SW 1271 (cell line): ENCODE data around the gene OR3A2.
"Not testable (repeated sequence)": the region's sequence is repeated elsewhere in the genome, so short reads cannot be mapped to it uniquely, and the experiment has no call there.

Source experiments
- DNase-seq, 2 experiments: peaks; one replicate each; lab custom pipeline; 2025; lab: John Stamatoyannopoulos, UW

Gene OR3A2

DNA sequence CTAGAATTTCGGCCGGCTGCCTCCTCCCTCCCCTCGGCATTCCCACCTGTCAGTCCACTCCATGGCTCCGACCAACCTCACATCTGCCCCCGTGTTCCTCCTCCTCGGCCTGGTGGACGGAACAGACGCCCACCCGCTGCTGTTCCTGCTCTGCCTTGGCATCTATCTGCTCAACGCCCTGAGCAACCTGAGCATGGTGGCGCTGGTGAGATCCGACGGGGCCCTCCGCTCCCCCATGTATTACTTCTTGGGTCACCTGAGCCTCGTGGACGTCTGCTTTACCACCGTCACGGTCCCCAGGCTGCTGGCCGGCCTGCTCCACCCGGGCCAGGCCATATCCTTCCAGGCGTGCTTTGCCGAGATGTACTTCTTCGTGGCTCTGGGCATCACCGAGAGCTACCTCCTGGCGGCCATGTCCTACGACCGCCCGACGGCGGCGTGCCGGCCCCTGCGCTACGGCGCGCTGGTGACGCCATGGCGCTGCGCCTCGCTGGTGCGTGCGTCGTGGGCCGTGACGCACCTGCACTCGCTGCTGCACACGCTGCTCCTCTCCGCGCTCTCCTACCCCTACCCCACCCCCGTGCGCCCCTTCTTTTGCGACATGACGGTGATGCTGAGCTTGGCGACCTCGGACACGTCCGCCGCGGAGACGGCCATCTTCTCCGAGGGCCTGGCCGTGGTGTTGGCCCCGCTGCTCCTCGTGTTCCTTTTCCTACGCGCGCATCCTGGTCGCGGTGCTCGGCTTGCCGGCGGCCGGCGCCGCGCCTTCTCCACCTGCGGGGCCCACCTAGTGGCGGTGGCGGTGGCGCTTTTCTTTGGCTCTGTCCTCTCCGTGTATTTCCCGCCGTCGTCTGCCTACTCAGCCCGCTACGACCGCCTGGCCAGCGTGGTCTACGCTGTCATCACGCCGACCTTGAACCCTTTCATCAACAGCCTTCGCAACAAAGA is at the start of gene OR3A2:
Gene OR3A2 (minus strand): TSS at position 440 of the 948 bp plus-strand sequence.
- DNase-seq = no peak

DNA sequence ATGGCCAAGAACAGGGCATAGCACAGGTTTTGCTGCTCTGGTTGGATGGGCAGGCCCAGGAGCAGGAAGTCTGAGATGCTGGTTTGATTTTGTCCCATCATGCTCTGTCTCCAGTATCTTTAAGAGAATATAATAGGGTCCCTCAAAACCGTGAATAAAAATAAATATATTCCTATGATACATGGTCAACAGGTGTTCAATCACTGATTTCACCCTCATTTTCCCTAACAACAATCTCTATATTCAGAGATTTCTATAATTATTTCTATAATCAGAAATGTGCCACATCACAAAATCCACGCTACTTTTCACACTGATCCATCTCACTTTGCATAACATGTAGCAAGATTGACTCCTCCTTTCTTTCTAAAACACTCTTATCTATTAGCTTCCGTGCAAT is 47.6 kb upstream of the OR3A2 start, which contains the start of gene OR1E2:
Gene OR1E2 (minus strand): TSS at position 101 of the 400 bp plus-strand sequence. CDS start 0 bp downstream, at position 101.
- DNase-seq = no peak

DNA sequence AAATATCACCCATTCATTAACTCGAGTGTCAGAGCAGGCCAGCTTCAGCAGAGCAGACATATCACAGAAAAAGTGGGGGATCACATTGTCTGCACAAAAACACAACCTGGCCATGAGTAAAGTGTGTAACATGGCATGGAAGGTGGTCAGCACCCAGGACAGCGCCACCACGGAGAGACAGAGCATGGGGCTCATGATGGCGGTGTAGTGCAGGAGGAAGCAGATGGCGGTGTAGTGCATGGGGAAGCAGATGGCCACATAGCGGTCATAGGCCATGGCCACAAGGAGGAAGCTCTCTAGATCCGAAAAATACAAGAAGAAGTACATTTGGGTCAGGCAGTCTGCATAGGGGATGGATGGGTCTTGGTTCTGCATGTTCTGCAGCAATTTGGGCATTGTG is 47.1 kb upstream of the OR3A2 start:
- not testable (repeated sequence) for DNase-seq

DNA sequence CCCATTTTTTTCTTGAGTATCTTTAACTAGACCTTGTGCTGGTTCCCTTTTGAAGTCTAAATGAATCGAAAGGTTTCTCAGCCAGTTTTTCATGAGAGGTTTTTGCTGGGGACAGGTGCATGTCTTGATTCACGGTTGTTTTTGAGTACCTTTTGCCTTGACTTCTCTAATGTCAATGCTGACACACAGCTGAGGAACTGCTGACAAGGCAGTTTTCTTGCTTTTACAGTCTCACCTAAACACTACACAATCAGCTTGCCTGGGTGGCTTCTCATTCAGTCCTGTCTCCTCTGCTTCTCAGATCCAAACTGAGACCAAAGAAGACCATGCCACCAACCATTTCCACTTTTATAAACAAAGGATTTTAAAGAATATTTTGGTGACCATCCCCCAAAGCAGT is 32.1 kb upstream of the OR3A2 start:
- DNase-seq = no peak

DNA sequence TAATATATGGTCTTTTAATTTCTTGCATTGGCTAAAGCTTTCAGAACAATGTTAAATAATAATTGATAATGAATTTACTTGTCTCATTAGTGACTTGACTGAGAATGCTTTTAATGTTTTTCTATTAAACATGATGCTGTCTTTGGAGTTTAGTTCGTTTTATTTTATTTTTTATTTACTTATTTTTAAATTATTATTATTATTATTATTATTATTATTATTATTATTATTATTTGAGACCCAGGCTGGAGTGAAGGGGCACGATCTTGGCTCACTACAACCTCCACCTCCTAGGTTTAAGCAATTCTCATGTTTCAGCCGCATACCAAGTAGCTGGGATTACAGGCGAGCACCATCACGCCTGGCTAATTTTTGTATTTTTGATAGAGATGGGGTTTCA is 29.5 kb upstream of the OR3A2 start:
- DNase-seq = no peak

DNA sequence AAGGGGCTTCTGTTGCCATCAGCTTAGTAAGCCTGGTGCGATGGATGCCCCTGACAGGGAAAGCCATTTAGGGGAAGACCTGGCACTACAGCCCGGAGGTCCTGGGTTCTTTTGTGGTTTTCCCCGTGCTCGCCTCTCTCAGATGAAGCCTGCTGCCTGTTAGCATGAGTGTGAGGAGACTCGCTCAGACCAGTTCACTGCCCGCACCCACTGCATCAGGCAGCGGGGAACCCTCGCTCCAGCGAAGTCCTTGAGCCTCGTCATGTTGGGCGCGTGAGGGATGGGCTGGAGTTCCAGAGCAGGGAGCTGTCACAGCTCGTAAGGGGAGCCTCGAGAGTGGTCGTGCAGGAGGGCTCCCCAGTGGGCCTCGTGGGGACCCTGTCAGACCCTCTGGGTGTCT is 26.1 kb upstream of the OR3A2 start:
- DNase-seq = not testable (repeated sequence)

DNA sequence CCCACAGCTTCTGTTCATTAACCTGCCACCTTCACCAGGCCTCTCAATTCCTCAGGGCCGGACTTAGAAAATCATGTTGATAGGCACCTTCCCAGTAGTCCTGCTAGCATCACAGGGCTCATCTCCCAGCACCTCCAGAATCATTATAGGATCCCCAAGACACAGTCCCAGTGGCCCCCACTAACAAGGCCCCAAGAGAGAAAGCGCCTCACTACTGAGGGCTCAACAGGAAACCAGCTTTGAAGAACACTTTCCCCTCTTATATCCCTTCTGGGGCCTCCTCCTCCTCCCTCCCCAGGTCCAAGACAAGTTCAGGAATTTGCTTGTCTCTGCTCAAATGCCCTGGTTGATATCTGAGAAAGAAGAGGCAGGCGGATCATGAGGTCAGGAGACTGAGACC is 25.0 kb upstream of the OR3A2 start, which contains the start of gene OR3A3:
Gene OR3A3 (plus strand): TSS at position 301 of the 400 bp plus-strand sequence.
- no peak for DNase-seq

DNA sequence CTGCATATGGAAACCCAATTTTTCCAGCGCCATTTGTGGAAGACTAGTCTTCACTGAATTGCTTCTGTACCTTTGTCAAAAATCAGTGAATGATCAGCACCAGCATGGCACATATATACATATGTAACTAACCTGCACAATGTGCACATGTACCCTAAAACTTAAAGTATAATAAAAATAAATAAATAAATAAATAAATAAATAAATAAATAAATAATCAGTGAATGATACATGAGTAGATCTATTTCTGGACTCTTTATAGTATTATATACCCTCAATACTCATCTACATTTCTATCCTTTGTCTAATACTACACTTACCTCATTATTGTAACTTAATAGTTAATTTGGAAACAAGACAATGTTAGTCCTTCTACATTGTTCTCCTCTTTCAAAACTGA is 17.7 kb upstream of the OR3A2 start:
- not testable (repeated sequence) for DNase-seq

DNA sequence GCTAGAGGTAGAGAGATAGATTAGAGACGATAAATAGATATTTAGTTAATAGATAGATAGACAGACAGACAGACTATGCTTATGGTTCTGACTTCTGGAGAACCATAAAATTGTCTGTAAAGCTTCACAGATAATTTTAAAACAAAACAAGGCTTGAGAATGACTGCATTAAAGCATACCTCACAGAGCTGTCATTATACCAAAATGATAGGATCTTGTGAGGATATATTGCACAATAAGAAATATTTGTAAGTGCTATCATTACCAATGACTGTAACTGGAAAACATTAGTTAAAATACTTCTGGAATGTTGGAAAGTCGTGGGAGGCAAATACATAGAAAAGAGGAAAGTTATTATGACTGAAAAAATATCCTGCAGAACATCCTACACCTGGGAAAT is 15.7 kb upstream of the OR3A2 start:
- no peak for DNase-seq

DNA sequence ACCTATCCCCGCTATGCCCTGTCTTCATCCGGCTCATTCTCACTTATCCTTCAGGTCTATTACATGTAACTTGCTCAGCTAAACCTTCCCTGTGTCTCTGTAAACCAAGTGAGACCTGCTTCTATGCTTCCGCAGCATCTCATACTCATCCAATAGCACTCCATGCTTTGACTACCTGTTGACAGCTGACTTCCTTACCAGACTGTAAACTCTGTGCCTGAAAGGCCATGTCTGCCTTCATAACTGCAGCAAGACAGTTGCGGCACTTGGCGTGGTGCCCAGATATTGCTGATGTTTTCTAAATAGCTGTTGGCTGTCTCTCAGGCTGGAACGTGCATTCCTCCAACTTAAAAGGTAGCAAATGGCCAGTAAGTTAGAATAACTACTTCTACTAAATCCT is 13.9 kb upstream of the OR3A2 start:
- no peak for DNase-seq

DNA sequence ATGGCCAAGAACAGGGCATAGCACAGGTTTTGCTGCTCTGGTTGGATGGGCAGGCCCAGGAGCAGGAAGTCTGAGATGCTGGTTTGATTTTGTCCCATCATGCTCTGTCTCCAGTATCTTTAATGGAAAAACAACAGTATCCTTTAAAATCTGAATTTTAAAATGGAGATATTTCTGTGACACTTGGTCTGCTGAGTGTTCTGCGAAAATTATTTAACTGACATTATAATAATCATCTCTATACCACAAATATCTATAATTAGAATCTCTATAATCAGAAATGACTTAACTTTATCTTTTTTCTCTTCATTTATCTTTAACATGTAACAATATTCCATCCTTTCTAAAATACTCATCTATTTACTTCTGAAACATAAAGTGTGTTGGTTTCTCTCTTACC is 12.2 kb upstream of the OR3A2 start, which contains the start of gene OR1E1:
Gene OR1E1 (minus strand): TSS at position 101 of the 400 bp plus-strand sequence. CDS start 0 bp downstream, at position 101.
- DNase-seq = no peak

DNA sequence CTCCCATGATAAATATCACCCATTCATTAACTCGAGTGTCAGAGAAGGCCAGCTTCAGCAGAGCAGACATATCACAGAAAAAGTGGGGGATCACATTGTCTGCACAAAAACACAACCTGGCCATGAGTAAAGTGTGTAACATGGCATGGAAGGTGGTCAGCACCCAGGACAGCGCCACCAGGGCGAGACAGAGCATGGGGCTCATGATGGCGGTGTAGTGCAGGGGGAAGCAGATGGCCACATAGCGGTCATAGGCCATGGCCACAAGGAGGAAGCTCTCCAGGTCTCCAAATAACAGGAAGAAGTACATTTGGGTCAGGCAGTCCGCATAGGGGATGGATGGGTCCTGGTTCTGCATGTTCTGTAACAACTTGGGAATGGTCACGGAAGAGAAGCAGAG is 11.7 kb upstream of the OR3A2 start:
- not testable (repeated sequence) for DNase-seq

DNA sequence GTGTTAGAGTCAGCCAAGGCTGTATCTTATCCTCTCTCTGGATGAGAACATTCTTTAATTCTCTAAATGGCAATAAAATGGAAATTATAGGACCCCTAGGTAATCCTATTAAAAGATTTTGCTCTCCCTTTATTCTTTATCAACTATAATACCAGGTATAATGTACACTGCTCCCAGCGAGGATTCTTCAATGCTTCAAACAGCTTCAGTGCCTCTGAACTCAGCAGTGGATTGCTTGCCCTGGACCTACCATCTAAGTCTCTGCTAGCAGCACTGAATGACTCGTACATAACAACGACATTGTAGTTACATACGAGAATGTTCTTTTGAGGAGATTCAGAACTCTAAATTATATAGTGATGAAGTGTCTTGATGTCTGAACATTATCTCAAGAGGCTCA is 3.7 kb upstream of the OR3A2 start:
- no peak for DNase-seq

DNA sequence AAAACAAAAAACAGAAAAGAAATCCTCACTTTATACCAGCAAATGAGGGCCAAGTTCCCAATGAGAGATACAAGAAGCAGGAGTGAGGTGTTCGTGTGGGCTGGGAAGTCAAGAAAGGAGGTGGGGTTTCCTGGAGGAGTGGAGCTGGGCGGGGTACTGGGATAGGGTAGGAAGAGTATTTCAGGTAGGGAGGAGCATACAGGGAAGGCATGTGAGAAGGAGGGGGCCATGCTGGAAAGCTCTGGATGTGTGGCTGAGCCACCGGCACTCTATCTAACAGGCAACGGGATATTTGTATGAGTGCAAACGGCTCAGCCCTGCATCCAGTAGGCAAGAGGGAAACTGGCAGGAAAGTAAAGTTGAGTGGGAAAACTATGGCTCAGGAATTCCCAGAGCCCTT is 4.2 kb downstream of the OR3A2 start:
- no peak for DNase-seq

DNA sequence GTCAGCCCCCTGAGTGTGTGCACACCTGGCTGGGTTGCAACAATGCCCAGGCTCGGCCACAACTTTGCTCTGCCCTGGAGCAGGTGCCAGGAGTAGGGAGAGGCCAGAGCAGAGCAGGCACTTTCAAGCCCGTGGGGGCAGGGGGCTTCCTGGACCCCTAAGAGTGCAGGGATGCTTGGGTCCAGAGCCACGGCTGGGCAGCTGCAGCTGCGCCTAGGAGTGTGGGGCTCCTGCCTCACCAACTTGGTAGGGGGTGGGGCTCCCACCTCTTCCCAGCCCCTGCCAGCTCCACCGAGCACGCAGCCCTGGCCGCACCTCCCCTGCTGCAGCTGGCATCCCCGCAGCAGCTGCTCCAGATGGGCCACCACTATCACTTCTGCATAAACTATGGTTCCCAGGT is 7.8 kb downstream of the OR3A2 start:
- no peak for DNase-seq

DNA sequence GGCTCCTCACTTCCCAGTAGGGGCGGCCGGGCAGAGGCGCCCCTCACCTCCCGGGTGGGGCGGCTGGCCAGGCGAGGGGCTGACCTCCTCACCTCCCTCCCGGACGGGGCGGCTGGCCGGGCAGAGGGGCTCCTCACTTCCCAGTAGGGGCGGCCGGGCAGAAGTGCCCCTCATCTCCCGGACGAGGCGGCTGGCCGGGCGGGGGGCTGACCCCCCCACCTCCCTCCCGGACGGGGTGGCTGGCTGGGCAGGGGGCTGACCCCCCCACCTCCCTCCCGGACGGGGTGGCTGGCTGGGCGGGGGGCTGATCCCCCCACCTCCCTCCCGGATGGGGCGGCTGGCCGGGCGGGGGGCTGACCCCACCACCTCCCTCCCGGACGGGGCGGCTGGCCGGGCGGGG is 14.9 kb downstream of the OR3A2 start:
- not testable (repeated sequence) for DNase-seq

DNA sequence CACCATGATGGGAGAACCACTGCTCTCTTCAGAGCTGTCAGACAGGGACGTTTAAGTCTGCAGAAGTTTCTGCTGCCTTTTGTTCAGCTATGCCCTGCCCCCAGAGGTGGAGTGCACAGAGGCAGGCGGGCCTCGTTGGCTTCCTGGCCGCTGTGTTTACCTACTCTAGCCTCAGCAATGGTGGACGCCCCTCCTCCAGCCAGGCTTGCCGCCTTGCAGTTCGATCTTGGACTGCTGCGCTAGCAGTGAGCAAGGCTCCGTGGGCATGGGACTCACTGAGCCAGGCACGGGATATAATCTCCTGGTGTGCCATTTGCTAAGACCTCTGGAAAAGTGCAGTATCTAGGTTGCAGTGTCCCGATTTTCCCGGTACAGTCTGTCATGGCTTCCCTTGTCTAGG is 43.3 kb downstream of the OR3A2 start:
- not testable (repeated sequence) for DNase-seq

DNA sequence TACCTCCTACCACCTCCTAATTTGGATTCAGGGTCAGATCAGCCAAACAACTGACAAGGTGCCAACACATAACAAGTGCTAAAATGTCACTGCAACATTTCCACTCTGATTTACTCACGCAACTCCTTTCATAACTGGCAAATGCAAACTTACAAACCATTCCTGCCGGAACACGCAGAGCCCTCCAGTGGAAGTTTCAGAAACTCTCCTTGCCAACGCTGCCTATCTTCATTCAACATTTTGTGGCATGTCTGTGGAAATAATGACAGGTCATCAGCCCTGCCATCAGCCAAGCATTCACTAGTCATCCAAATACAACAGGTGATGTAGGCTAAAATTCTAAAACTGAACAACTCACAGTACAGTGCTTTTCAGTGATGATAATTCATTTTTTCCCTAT is 50.2 kb downstream of the OR3A2 start:
- DNase-seq = peak in 1 of 2 experiments; percentile 4

DNA sequence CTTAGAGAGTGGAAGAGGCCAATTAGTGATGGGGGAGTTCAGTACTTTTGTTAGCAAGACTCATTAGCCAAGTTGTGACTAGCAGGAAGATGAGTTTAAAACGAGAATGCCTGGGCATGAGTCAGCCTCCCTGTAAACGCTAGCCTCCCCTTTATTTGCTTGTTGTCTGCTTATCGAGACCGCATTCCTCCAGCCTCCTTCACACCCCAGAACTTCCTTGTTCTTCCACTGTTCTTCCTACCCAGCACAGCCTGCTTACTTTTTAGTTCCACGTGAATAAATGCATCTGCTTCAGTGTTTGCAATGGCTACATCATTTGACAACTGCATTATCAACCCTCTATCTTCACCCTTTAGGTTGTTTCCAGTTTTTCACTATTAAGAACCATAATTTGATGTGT is 67.8 kb downstream of the OR3A2 start:
- DNase-seq = no peak

DNA sequence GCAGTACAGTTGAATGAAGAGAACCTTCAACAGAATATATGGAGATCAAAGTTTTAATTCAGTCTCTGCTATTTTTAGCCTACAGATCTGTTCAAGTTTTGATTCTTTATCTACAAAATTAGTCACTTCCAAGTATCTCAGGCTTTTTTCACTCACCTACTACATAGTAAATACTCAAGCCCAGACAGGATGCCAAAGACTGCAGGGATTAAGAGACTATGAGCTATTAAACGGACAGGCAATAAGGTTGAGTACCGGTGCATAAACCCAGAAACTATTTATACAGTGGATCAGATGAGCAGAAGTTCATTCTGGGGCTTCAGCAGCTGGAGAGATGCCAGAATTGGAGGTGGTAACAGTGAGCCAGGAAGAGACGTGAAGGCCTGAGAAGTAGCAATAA is 69.3 kb downstream of the OR3A2 start:
- DNase-seq = no peak

DNA sequence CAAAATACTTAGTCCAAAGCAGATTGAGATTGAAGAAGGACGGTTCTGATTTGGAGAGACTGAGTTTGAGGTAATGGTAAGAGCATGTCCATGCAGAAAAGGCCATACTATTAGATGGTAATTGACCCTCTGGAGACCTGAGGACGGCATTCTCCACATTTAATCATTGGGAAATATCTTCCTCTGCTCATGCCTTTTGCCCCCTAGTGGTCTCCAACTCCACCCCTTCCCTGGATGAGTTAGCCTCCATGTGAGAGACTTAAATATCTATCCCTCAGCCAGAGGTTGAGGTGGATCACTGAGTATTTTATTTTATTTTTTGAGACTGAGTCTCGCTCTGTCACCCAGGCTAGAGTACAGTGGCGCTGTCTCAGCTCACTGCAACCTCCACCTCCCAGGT is 77.5 kb downstream of the OR3A2 start:
- no peak for DNase-seq

DNA sequence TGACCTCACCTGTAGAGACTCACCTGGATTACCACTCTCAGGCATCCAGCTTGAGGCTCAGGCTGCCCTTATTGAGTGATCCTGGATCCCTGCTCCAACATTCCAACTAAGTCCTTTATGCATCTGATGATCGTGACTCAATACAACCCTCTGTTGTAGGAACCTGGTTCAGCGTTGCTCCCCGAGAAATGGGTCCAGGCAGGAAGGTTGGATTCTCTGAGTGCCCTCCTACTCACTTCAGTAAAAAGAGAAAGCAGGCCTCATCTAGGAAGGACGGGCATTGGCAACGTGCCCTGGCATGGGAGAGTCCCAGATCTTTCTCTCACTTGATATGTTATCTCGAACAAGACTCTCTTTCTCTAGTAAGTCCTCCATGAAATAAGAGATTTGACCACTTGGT is 87.8 kb downstream of the OR3A2 start, which contains the start of gene OR3A1:
Gene OR3A1 (minus strand): TSS at position 101 of the 400 bp plus-strand sequence. CDS start 5,778 bp downstream, outside the sequence.
- DNase-seq = no peak

DNA sequence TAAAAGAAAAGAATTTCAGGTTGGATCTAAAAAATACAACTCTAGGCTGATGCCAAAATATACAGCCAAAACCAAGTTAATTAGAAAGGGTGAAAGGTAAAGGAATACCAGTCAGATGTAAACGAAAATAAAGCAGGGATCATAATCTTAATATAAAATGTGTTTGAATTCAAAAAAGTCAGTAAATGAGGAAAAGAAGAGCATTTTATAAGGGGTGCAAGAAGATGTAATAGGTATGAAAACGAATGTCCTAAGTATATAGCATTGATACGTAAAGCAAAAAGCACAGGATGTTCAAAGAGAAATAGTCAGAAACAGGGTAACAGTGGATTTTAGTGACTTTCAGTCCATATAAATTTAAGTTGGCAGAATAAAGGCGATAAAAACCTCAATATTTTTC is 90.5 kb downstream of the OR3A2 start:
- no peak for DNase-seq
